K562 (cell line): ENCODE data around the gene SLC35D2. TPM values are rescaled to one million over a fixed set of nuclear protein-coding genes. Genes with fewer than 3 reads are reported as not detected.
A peak's percentile ranks its signal among the peaks of the same experiment; 100 is the strongest.

Source experiments
- EWSR1 ChIP-seq: fragments of 450-650 bp; IDR thresholded peaks from 2 replicates; pipeline ENCODE4 v1.6.1; 2018; ENCODE audit warnings: borderline replicate concordance, mild to moderate bottlenecking, low read depth, moderate library complexity; ENCODE audit not compliant: partially characterized antibody
- FOXA3 ChIP-seq, 2 experiments: fragments of 450-650 bp in 1 of 2; sonication (generic) in 1 of 2; formaldehyde crosslinking; IDR thresholded peaks in 1 of 2; conservative IDR thresholded peaks in 1 of 2; 2 replicates each; pipeline versions ENCODE4 v1.4.0 to v1.8.0; 2020 to 2022; ENCODE audit warnings: mild to moderate bottlenecking in 2 of 2, missing genetic modification reagents in 1 of 2
- FOXM1 ChIP-seq, 2 experiments: fragments of 450-650 bp in 1 of 2; sonication (generic) in 1 of 2; formaldehyde crosslinking in 1 of 2; IDR thresholded peaks; 2 replicates each; pipeline versions ENCODE4 v1.6.1 to v1.9.0; 2017 to 2022; ENCODE audit warnings: low read depth in 2 of 2, mild to moderate bottlenecking in 2 of 2, missing genetic modification reagents in 1 of 2, moderate library complexity in 1 of 2
- IFI16 ChIP-seq: fragments of 250-450 bp; sonication (Bioruptor Pico); IDR thresholded peaks from 2 replicates; pipeline ENCODE4 v2.1.2; 2022; ENCODE audit warnings: mild to moderate bottlenecking, inconsistent platforms
- KAT7 ChIP-seq: sonication (generic); formaldehyde crosslinking; IDR thresholded peaks from 2 replicates; pipeline ENCODE4 v1.8.0; 2022; ENCODE audit warnings: missing genetic modification reagents, mild to moderate bottlenecking, borderline replicate concordance
- NR1H2 ChIP-seq: sonication (generic); formaldehyde crosslinking; IDR thresholded peaks from 2 replicates; pipeline ENCODE4 v1.4.0; 2020; ENCODE audit warnings: mild to moderate bottlenecking, missing genetic modification reagents
- SETDB1 ChIP-seq: IDR thresholded peaks from one replicate; pipeline ENCODE4 v1.6.1; 2012; ENCODE audit warnings: low read length, control low read depth, inconsistent platforms
- SIN3A ChIP-seq, 2 experiments: fragments of 150-350 bp in 1 of 2; IDR thresholded peaks; 2 replicates each; pipeline ENCODE4 v1.6.1; 2011 to 2016; ENCODE audit warnings: borderline replicate concordance in 2 of 2, low read depth in 2 of 2, low read length in 2 of 2, mild to moderate bottlenecking in 2 of 2, moderate library complexity in 2 of 2; ENCODE audit not compliant: control insufficient read depth in 1 of 2
- SMARCE1 ChIP-seq: fragments of 450-650 bp; IDR thresholded peaks from 2 replicates; pipeline ENCODE4 v1.7.1; 2016; ENCODE audit warnings: mild to moderate bottlenecking
- THAP12 ChIP-seq: fragments of 250-450 bp; sonication (Bioruptor Pico); IDR thresholded peaks from 2 replicates; pipeline ENCODE4 v1.9.0; 2021; ENCODE audit warnings: mild to moderate bottlenecking, inconsistent platforms
- ZC3H8 ChIP-seq: fragments of 450-650 bp; IDR thresholded peaks from 2 replicates; pipeline ENCODE4 v1.6.1; 2017
- ZNF354B ChIP-seq: fragments of 250-450 bp; sonication (Bioruptor Pico); IDR thresholded peaks from 2 replicates; pipeline ENCODE4 v1.4.0; 2020
- ZNF431 ChIP-seq: sonication (generic); formaldehyde crosslinking; IDR thresholded peaks from 2 replicates; pipeline ENCODE4 v1.8.0; 2022; ENCODE audit warnings: mild to moderate bottlenecking, missing genetic modification reagents
- ZNF584 ChIP-seq: fragments of 200-800 bp; sonication (Bioruptor generic); IDR thresholded peaks from 2 replicates; pipeline ENCODE4 v1.6.1; 2016; ENCODE audit warnings: low read depth, mild to moderate bottlenecking, missing genetic modification characterization, missing compliant biosample characterization
- ZSCAN32 ChIP-seq: fragments of 450-650 bp; formaldehyde crosslinking; IDR thresholded peaks from 2 replicates; pipeline ENCODE4 v1.4.0; 2020; ENCODE audit warnings: mild to moderate bottlenecking, moderate library complexity
- polyA plus RNA-seq, 8 experiments: library from polyadenylated mRNA; depleted of rRNA in 4 of 8; stranded (reverse) in 5 of 8; unstranded in 3 of 8; fragments of >200 nt; fragmentation: Nextera tagmentation in 2 of 8; fragmentation: Illumina TruSeq in 1 of 8; extraction: Ambion mirVana in 2 of 8; extraction: Trizol in 1 of 8; gene quantifications; 2 replicates each; pipeline versions ENCODE4 v1.2.1 to v1.2.3, GENCODE V29; 2011 to 2014; ENCODE audit warnings: inconsistent platforms in 1 of 8, missing spikeins in 1 of 8
- total RNA-seq, 7 experiments: library from RNA; depleted of rRNA in 6 of 7; stranded (reverse); fragments of >200 nt in 6 of 7; fragmentation: Illumina TruSeq in 2 of 7; extraction: Trizol in 2 of 7; gene quantifications; 2 replicates each; pipeline versions ENCODE4 v1.2.1 to v1.2.3, GENCODE V29; 2011 to 2021; ENCODE audit warnings: low replicate concordance in 1 of 7
- TF ChIP-seq, protein P1 (sequence below), 3 experiments: IDR thresholded peaks in 2 of 3; conservative IDR thresholded peaks in 1 of 3; 2 replicates each; pipeline ENCODE4 v1.5.1; 2011 to 2012; ENCODE audit warnings: low read length in 3 of 3, mild to moderate bottlenecking in 3 of 3, control low read depth in 2 of 3, improper control_type of control experiment in 1 of 3, inconsistent platforms in 1 of 3, low read depth in 1 of 3, mixed read lengths in 1 of 3, moderate library complexity in 1 of 3; ENCODE audit not compliant: insufficient read depth in 2 of 3
- TF ChIP-seq, protein P2 (sequence below): fragments of 250-450 bp; sonication (Bioruptor Pico); IDR thresholded peaks from 2 replicates; pipeline ENCODE4 v1.8.0; 2022; ENCODE audit warnings: inconsistent platforms
- TF ChIP-seq, protein P3 (sequence below): IDR thresholded peaks from 3 replicates; pipeline ENCODE4 v1.6.1; 2011; ENCODE audit warnings: borderline replicate concordance, mild to moderate bottlenecking, moderate library complexity; ENCODE audit not compliant: insufficient read length; ENCODE audit errors: extremely low read depth

The SLC35D2 gene
- total and polyA plus RNA-seq, 9 of the 15 experiments (the other 6 are each of a cell fraction or from before 2014, with no cell fraction given), result 2.9 to 14.9 (median 11.7) TPM

GRCh38 chr9:96417051-96417586 is 33.6 kb upstream of the SLC35D2 start (continued):
- TF ChIP-seq ZNF354B (CRISPR knock-in tag) (no peak), FOXA3 (CRISPR knock-in tag; conservative IDR thresholded peaks at IDR 0.05 in 1 of 2, IDR thresholded peaks at IDR 0.05 in 1 of 2) (no peak), ZSCAN32 (CRISPR knock-in tag) (no peak), SIN3A (IDR thresholded peaks at IDR 0.05; ENCODE audit: borderline replicate concordance in 2 of 2, control insufficient read depth in 1 of 2, low read depth in 2 of 2, low read length in 2 of 2) (peak; percentile 91 to 93; a peak in 2 of 4 replicates), EWSR1 (no peak), SMARCE1 (no peak), KAT7 (CRISPR knock-in tag) (no peak), NR1H2 (no peak), ZC3H8 (no peak), ZNF431 (CRISPR knock-in tag) (no peak), ZNF584 (CRISPR knock-in tag) (no peak), THAP12 (CRISPR knock-in tag) (peak; percentile 51; the same call in 1 of the 2 replicates), IFI16 (CRISPR knock-in tag) (no peak), FOXM1 (IDR thresholded peaks at IDR 0.05; ENCODE audit: low read depth) (no peak), FOXM1 (CRISPR knock-in tag; IDR thresholded peaks at IDR 0.05; ENCODE audit: low read depth) (no peak), SETDB1 (no peak)
- TF ChIP-seq, protein P1, sequence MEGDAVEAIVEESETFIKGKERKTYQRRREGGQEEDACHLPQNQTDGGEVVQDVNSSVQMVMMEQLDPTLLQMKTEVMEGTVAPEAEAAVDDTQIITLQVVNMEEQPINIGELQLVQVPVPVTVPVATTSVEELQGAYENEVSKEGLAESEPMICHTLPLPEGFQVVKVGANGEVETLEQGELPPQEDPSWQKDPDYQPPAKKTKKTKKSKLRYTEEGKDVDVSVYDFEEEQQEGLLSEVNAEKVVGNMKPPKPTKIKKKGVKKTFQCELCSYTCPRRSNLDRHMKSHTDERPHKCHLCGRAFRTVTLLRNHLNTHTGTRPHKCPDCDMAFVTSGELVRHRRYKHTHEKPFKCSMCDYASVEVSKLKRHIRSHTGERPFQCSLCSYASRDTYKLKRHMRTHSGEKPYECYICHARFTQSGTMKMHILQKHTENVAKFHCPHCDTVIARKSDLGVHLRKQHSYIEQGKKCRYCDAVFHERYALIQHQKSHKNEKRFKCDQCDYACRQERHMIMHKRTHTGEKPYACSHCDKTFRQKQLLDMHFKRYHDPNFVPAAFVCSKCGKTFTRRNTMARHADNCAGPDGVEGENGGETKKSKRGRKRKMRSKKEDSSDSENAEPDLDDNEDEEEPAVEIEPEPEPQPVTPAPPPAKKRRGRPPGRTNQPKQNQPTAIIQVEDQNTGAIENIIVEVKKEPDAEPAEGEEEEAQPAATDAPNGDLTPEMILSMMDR (IDR thresholded peaks at IDR 0.05 in 2 of 3, conservative IDR thresholded peaks at IDR 0.05 in 1 of 3; ENCODE audit: insufficient read depth in 2 of 3, low read depth in 1 of 3, low read length in 3 of 3), result no peak
- TF ChIP-seq, protein P2, sequence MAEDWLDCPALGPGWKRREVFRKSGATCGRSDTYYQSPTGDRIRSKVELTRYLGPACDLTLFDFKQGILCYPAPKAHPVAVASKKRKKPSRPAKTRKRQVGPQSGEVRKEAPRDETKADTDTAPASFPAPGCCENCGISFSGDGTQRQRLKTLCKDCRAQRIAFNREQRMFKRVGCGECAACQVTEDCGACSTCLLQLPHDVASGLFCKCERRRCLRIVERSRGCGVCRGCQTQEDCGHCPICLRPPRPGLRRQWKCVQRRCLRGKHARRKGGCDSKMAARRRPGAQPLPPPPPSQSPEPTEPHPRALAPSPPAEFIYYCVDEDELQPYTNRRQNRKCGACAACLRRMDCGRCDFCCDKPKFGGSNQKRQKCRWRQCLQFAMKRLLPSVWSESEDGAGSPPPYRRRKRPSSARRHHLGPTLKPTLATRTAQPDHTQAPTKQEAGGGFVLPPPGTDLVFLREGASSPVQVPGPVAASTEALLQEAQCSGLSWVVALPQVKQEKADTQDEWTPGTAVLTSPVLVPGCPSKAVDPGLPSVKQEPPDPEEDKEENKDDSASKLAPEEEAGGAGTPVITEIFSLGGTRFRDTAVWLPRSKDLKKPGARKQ (CRISPR knock-in tag), result no peak
- TF ChIP-seq, protein P3, sequence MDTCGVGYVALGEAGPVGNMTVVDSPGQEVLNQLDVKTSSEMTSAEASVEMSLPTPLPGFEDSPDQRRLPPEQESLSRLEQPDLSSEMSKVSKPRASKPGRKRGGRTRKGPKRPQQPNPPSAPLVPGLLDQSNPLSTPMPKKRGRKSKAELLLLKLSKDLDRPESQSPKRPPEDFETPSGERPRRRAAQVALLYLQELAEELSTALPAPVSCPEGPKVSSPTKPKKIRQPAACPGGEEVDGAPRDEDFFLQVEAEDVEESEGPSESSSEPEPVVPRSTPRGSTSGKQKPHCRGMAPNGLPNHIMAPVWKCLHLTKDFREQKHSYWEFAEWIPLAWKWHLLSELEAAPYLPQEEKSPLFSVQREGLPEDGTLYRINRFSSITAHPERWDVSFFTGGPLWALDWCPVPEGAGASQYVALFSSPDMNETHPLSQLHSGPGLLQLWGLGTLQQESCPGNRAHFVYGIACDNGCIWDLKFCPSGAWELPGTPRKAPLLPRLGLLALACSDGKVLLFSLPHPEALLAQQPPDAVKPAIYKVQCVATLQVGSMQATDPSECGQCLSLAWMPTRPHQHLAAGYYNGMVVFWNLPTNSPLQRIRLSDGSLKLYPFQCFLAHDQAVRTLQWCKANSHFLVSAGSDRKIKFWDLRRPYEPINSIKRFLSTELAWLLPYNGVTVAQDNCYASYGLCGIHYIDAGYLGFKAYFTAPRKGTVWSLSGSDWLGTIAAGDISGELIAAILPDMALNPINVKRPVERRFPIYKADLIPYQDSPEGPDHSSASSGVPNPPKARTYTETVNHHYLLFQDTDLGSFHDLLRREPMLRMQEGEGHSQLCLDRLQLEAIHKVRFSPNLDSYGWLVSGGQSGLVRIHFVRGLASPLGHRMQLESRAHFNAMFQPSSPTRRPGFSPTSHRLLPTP, result no peak
